HEK293 (cell line): ENCODE measurements around the gene LAMTOR5.

Experiments
- KLF9 ChIP-seq: fragments of 450-650 bp; formaldehyde crosslinking; IDR thresholded peaks from 2 replicates; pipeline ENCODE4 v1.5.1; 2016; ENCODE audit warnings: missing biosample characterization, missing genetic modification characterization, low read depth
- SALL2 ChIP-seq: fragments of 450-650 bp; formaldehyde crosslinking; IDR thresholded peaks from 2 replicates; pipeline ENCODE4 v1.5.0; 2017; ENCODE audit warnings: missing biosample characterization, mild to moderate bottlenecking, missing genetic modification characterization, borderline replicate concordance
- ZBTB7A ChIP-seq: fragments of 450-650 bp; formaldehyde crosslinking; IDR thresholded peaks from 2 replicates; pipeline ENCODE4 v1.5.1; 2016; ENCODE audit warnings: low read depth, missing biosample characterization, missing genetic modification characterization
- ZNF324 ChIP-seq: fragments of 450-650 bp; formaldehyde crosslinking; IDR thresholded peaks from 2 replicates; pipeline ENCODE4 v1.5.1; 2016; ENCODE audit warnings: missing biosample characterization, missing genetic modification characterization
- ZNF362 ChIP-seq: fragments of 450-650 bp; formaldehyde crosslinking; IDR thresholded peaks from 2 replicates; pipeline ENCODE4 v1.5.1; 2016; ENCODE audit warnings: missing biosample characterization, missing genetic modification characterization
- ZNF777 ChIP-seq: fragments of 450-650 bp; formaldehyde crosslinking; IDR thresholded peaks from 2 replicates; pipeline ENCODE4 v1.5.1; 2017; ENCODE audit warnings: missing biosample characterization, missing genetic modification characterization, borderline replicate concordance
- TF ChIP-seq, protein P1 (sequence below): fragments of 450-650 bp; formaldehyde crosslinking; IDR thresholded peaks from 2 replicates; pipeline ENCODE4 v1.5.1; 2016; ENCODE audit warnings: missing biosample characterization, missing genetic modification characterization
- TF ChIP-seq, protein P2 (sequence below): fragments of 450-650 bp; formaldehyde crosslinking; conservative IDR thresholded peaks from 2 replicates; pipeline ENCODE4 v1.5.1; 2016; ENCODE audit warnings: low read depth, missing biosample characterization, missing genetic modification characterization
- TF ChIP-seq, protein P3 (sequence below): fragments of 450-650 bp; IDR thresholded peaks from 2 replicates; pipeline ENCODE4 v1.5.1; 2018; ENCODE audit warnings: missing biosample characterization, mild to moderate bottlenecking, missing genetic modification characterization

GRCh38 chr1:110387048-110387754, 20.3 kb downstream of the LAMTOR5 start:
- TF ChIP-seq ZNF324: no peak
- no peak for TF ChIP-seq KLF9 (tag by site-specific recombination)
- no peak for TF ChIP-seq ZNF777
- TF ChIP-seq, protein P1, sequence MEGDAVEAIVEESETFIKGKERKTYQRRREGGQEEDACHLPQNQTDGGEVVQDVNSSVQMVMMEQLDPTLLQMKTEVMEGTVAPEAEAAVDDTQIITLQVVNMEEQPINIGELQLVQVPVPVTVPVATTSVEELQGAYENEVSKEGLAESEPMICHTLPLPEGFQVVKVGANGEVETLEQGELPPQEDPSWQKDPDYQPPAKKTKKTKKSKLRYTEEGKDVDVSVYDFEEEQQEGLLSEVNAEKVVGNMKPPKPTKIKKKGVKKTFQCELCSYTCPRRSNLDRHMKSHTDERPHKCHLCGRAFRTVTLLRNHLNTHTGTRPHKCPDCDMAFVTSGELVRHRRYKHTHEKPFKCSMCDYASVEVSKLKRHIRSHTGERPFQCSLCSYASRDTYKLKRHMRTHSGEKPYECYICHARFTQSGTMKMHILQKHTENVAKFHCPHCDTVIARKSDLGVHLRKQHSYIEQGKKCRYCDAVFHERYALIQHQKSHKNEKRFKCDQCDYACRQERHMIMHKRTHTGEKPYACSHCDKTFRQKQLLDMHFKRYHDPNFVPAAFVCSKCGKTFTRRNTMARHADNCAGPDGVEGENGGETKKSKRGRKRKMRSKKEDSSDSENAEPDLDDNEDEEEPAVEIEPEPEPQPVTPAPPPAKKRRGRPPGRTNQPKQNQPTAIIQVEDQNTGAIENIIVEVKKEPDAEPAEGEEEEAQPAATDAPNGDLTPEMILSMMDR (tag by site-specific recombination): no peak
- TF ChIP-seq, protein P2, sequence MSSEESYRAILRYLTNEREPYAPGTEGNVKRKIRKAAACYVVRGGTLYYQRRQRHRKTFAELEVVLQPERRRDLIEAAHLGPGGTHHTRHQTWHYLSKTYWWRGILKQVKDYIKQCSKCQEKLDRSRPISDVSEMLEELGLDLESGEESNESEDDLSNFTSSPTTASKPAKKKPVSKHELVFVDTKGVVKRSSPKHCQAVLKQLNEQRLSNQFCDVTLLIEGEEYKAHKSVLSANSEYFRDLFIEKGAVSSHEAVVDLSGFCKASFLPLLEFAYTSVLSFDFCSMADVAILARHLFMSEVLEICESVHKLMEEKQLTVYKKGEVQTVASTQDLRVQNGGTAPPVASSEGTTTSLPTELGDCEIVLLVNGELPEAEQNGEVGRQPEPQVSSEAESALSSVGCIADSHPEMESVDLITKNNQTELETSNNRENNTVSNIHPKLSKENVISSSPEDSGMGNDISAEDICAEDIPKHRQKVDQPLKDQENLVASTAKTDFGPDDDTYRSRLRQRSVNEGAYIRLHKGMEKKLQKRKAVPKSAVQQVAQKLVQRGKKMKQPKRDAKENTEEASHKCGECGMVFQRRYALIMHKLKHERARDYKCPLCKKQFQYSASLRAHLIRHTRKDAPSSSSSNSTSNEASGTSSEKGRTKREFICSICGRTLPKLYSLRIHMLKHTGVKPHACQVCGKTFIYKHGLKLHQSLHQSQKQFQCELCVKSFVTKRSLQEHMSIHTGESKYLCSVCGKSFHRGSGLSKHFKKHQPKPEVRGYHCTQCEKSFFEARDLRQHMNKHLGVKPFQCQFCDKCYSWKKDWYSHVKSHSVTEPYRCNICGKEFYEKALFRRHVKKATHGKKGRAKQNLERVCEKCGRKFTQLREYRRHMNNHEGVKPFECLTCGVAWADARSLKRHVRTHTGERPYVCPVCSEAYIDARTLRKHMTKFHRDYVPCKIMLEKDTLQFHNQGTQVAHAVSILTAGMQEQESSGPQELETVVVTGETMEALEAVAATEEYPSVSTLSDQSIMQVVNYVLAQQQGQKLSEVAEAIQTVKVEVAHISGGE (tag by site-specific recombination): no peak
- TF ChIP-seq ZNF362 (tag by site-specific recombination): no peak
- no peak for TF ChIP-seq ZBTB7A (tag by site-specific recombination)
- no peak for TF ChIP-seq SALL2
- TF ChIP-seq, protein P3, sequence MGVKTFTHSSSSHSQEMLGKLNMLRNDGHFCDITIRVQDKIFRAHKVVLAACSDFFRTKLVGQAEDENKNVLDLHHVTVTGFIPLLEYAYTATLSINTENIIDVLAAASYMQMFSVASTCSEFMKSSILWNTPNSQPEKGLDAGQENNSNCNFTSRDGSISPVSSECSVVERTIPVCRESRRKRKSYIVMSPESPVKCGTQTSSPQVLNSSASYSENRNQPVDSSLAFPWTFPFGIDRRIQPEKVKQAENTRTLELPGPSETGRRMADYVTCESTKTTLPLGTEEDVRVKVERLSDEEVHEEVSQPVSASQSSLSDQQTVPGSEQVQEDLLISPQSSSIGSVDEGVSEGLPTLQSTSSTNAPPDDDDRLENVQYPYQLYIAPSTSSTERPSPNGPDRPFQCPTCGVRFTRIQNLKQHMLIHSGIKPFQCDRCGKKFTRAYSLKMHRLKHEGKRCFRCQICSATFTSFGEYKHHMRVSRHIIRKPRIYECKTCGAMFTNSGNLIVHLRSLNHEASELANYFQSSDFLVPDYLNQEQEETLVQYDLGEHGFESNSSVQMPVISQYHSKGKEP: no peak
